ENCODE results near the gene SCGB1A1.

The SCGB1A1 gene

DNA sequence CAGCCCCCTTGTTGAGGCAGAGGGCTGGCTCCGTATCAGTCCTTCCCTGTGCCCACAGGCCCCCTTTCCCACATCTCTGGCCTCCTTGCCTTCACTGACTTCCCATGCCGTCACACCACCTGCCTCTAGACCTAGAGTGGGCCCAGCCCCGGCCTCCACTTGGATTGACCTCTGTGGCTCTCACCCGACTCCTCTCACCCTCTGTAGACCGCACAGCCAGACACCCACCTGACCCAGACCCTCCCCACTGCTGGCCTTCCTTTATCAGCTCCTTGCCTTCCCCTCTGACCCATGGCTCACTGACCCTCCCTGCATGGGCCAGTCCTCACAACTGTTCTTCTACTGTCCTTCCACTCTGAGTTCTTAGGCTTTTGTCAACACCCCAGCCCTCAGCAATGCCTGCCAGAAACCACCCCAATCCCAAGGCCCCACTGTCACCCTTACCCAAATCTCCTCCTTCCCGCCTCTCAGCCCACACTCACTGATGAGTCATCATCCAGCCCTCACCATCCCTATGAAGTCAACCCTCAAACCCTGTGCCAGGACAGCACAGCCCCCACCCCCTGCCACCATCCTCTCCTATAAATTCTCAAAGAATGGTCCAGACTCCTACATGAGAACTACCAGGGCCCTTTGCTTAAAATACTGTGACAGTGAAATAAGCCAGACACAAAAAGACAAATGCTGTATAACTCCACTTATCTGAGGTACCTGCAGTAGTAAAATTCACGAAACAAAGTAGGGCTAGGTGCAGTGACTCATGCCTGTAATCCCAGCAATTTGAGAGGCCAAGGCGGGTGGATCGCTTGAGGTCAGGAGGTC, 53.4 kb downstream of the SCGB1A1 start:
- H3K4me3 ChIP-seq (replicated peaks; ENCODE audit: low read depth, low read length), result no peak overlapping the region
- TF ChIP-seq, protein P1, sequence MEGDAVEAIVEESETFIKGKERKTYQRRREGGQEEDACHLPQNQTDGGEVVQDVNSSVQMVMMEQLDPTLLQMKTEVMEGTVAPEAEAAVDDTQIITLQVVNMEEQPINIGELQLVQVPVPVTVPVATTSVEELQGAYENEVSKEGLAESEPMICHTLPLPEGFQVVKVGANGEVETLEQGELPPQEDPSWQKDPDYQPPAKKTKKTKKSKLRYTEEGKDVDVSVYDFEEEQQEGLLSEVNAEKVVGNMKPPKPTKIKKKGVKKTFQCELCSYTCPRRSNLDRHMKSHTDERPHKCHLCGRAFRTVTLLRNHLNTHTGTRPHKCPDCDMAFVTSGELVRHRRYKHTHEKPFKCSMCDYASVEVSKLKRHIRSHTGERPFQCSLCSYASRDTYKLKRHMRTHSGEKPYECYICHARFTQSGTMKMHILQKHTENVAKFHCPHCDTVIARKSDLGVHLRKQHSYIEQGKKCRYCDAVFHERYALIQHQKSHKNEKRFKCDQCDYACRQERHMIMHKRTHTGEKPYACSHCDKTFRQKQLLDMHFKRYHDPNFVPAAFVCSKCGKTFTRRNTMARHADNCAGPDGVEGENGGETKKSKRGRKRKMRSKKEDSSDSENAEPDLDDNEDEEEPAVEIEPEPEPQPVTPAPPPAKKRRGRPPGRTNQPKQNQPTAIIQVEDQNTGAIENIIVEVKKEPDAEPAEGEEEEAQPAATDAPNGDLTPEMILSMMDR (IDR thresholded peaks at IDR 0.05; ENCODE audit: low read length, missing control alignments), result no peak
- DNase-seq (ENCODE audit: low read depth), result peak; percentile 35
